HL-60/S4 treated with phorbol 12-myristate 13-acetate at 8.2 ng/mL for 4 days and 3 days (cell line): ENCODE measurements around the gene RANBP2.
"Not testable (repeated sequence)": the region's sequence is repeated elsewhere in the genome, so short reads cannot be mapped to it uniquely, and the experiment has no call there.

Experiments used
- in situ Hi-C: fragments of 300-500 bp; cut with MboI; formaldehyde crosslinking; loops from 2 replicates; pipeline ENCODE4 v1.15.0; 2022; ENCODE audit warnings: low sequenced_read_pairs

Gene RANBP2

DNA sequence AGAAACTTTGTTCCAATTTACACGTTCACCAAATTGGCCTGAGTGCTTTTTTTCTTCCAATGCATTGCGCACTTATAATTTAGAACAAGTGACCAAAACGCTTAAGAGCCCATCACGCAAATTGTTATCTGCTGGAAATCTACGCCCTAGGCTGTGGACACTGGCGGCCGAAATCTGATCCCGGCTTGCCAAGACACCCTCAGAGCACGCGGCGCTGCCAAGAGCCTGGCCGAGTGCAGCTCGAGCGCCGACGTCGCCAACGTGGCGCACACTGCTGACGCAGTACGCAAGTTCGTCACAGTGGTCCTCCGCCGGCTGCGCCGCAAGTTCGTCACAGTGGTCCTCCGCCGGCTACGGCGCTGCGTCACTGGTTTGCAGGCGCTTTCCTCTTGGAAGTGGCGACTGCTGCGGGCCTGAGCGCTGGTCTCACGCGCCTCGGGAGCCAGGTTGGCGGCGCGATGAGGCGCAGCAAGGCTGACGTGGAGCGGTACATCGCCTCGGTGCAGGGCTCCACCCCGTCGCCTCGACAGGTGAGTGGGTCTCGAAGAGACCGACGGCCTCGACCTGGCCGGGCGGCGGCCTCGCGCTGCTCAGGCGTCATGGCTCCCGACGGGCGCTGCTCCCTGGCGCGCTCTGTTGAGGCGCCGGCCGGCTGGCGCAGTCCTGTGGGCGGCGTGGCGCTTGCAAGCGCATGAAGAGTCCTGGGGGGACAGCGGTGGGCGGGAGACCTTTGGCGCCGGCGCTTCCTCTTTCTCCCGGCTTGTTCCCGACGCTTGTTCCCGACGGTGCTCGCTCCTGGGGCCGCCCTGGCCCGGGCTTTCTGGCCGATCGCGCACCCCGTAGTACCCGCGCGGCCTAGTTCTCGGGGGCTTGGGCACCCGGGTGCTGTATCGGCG is at the start of gene RANBP2:
RANBP2 (plus strand) TSS at position 334 of the 896 bp plus-strand sequence; CDS start at position 459, 125 bp downstream.
- in situ Hi-C loops, result no loop called here

GRCh38 chr2:108670282-108670681 is 49.0 kb upstream of the RANBP2 start:
- in situ Hi-C loops, result not testable (repeated sequence)

GRCh38 chr2:108672200-108672805 is 47.0 kb upstream of the RANBP2 start:
- in situ Hi-C loops, result not testable (repeated sequence)

GRCh38 chr2:108676522-108676921 is 42.8 kb upstream of the RANBP2 start:
- in situ Hi-C loops, result not testable (repeated sequence)

DNA sequence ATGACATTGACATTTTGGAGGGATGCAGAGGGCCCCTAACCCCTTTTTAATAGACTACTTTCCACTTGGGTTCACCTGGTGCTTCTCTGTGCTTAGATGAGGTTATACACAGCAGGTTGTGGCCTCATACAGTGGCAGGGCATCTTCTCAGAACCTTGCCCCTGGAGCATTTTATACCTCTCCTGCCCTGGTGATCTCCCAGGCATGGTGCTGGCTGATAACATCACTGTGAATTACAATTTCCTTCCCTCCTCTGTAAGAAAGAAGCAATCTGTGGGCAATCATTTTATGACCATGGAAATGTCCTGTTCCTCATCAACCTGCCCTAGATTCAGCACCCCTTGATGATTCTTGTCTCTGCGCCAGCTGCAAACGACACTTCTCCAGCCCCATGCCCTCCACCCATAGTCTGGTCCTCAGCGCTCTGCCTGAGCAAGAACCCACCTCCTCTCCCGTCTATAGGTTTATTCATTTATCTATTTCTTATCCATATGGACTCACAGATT is 42.0 kb upstream of the RANBP2 start:
- in situ Hi-C loops, result not testable (repeated sequence)

GRCh38 chr2:108678198-108678651 is 41.1 kb upstream of the RANBP2 start:
- in situ Hi-C loops, result not testable (repeated sequence)

DNA sequence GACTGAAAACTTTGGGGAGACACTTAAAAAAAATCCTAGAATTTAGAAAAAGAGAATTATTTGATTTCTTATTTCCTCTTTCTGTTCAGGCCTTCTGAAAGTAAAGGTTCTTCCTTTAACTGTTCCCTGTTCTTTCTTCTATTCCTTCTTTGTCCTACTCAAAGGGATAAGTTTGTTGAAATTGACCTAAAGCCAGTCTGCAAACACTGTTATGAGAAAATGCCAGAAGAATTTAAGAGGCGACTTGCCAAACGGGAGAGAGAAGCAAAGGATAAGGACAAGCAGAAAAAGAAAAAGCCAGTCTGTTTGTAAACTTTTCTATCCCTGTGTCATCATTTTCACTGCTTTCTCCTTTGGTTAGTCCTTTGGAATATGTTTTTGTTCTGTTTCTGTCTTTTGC is 38.5 kb upstream of the RANBP2 start:
- in situ Hi-C loops, result not testable (repeated sequence)

DNA sequence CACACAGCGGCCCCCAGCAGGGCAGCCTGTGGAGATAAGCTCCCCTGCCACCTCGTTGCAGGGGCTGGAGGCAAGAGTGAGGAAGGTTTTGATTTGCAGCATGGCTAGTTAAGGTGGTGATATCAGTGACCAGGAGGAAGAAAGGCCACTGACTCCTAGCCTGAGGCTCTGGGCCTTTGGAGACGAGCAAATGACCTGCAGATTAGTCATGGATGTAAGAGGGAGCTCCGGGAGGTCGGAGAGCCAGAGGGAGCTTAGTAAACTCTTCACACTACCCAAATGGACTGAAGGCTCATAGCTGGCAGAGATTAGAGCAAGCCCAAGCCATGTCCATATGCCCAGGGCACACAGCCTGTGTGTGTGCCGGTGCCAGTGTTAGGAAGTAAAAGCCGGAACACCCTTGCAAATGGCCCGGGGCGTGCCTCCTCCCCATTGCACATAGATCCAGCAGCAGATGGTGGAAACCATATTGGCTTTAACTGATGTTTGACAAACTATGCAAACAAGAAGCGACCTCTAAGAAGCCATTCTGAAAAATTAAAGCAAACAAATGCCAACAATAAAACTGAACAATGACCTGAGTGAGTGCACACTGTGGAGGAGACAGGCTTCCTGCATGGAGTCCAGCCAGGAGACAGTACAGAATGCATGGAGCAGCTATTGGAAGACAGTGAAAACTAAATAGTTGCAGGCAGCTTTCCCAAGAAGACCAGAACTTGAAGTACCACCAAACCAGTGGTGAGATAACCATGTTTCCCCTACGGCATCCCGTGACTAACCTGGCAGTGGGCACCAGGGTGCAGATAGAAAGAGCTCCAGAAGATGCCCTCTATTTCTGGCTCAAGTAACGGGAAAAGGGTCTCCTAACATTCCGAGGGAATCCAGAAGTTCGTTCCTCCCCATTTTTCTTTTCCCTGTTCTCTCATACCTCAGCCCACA is 30.2 kb upstream of the RANBP2 start:
- in situ Hi-C loops, result not testable (repeated sequence)

- in situ Hi-C loops, result not testable (repeated sequence)
These were observed 29.3 kb upstream of the RANBP2 start for GRCh38 chr2:108690001-108690400.

DNA sequence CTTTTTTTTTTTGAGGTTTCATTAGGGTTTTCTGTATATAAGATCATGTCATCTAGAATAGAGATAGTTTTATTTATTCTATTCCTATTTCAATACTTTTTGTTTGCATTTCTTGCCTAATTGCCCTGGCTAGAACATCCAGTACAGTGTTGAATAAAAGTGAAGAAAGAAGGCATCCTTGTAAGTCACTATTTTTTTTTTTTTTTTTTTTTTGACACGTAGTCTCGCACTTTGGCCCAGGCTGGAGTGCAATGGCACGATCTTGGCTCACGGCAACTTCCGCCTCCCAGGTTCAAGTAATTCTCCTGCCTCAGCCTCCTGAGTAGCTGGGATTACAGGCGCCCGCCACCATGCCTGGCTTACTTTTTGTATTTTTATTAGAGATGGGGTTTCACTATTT is 27.8 kb upstream of the RANBP2 start:
- in situ Hi-C loops, result no loop called here

DNA sequence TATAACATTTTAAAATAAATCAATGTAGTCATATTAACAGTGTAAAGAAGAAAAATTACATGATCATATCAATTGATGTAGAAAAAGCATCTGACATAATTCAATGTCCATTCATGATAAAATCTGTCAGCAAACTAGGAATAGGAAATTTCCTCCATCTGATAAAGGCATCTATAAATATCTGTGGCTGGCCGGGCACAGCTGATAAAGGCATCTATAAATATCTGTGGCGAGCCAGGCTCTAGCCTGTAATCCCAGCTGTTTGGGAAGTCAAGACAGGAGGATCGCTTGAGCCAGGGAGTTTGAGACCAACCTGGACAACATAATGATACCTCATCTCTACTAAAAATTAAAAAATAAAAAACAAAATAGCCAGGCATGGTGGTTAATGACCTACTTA is 18.1 kb upstream of the RANBP2 start:
- in situ Hi-C loops, result no loop called here

DNA sequence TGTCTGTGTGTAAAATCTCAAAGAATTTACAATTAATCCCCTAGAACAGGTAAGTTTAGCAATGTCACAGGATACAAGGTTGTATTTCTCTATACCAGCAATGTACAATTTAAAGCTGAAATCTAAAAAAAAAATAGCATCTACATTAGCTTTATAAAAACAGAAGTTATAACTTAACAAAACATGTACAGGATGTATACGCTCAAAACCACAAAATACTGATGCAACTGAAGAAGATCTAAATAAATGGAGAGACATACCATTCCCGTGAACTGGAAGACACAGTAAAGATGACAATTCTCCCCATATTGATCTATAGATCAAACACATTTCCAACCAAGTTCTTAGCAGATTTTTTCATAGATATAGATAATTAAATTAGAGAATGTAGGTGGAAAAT is 17.5 kb upstream of the RANBP2 start:
- in situ Hi-C loops, result no loop called here

GRCh38 chr2:108704871-108705270 is 14.4 kb upstream of the RANBP2 start:
- in situ Hi-C loops, result no loop called here

GRCh38 chr2:108707300-108707699 is 12.0 kb upstream of the RANBP2 start:
- in situ Hi-C loops, result no loop called here

GRCh38 chr2:108716971-108717370 is 2.3 kb upstream of the RANBP2 start:
- in situ Hi-C loops, result not testable (repeated sequence)

DNA sequence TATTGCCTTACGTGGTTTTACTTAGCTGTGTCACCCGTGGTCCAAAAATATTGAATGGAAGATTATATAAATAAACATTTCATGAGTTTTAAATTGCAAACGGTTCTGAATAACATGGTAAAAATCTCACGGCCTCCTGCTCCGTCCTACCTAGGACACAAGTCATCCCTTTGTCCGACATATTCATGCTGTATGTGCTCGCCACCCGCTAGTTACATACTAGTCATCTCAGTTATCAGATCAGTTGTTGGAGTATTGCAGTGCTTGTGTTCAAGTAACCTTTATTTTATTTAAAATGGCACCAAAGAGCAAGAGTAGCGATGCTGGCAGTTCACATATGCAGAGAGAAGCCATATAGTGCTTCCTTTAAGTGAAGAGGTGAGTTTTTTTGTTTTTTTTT is 6.8 kb downstream of the RANBP2 start:
- in situ Hi-C loops, result loop anchor here (25.0 kb wide), 1 partner anchor 264 kb away; no protein-coding TSS in a partner anchor

DNA sequence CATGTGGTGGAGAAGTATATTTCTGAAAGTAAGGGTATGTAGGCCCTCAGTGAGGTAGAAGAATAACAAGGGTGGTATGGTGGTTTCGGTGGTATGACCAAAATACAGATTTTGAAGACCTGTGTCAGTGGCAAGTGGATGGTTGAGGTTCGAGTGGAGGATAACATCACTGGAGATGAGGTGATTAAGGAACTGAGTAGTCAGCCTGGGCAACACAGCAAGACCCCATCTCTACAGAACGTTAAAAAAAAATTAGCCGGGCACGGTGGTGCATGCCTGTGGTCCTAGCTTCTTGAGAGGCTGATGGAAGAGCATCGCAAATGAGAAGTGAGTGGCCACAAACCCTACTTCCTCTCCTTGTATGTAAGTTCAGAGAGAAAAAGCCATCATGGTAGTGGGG is 15.4 kb downstream of the RANBP2 start:
- in situ Hi-C loops, result loop anchor here (25.0 kb wide), 1 partner anchor 272 kb away; no protein-coding TSS in a partner anchor

DNA sequence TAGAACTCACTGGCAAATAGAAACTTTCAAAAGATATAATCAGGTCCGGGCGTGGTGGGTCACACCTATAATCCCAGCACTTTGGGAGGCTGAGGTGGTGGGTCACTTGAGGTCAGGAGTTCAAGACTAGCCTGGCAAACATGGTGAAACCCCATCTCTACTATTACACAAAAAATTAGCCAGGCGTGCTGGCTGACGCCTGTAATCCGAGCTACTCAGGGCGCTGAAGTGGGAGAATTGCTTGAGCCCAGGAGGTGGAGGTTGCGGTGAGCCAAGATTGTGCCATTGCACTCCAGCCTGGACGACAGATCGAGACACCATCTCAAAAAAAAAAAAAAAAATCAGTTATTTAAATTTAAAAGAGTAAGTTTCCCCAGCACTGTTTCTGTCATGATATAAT is 38.7 kb downstream of the RANBP2 start:
- in situ Hi-C loops, result not testable (repeated sequence)

GRCh38 chr2:108762618-108763017 is 43.3 kb downstream of the RANBP2 start:
- in situ Hi-C loops, result not testable (repeated sequence)

DNA sequence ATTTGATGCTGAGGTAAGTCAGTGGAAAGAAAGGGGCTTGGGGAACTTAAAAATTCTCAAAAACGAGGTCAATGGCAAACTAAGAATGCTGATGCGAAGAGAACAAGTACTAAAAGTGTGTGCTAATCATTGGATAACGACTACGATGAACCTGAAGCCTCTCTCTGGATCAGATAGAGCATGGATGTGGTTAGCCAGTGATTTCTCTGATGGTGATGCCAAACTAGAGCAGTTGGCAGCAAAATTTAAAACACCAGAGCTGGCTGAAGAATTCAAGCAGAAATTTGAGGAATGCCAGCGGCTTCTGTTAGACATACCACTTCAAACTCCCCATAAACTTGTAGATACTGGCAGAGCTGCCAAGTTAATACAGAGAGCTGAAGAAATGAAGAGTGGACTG is 47.4 kb downstream of the RANBP2 start:
- in situ Hi-C loops, result not testable (repeated sequence)

DNA sequence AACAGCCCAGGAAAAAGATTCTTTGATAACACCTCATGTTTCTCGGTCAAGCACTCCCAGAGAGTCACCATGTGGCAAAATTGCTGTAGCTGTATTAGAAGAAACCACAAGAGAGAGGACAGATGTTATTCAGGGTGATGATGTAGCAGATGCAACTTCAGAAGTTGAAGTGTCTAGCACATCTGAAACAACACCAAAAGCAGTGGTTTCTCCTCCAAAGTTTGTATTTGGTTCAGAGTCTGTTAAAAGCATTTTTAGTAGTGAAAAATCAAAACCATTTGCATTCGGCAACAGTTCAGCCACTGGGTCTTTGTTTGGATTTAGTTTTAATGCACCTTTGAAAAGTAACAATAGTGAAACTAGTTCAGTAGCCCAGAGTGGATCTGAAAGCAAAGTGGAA is 48.6 kb downstream of the RANBP2 start:
- in situ Hi-C loops, result not testable (repeated sequence)
